ENCODE measurements around the gene SLC25A19.

The SLC25A19 gene

GRCh38 chr17:75272848-75273184 lies 16.4 kb downstream of the SLC25A19 start:
- no peak overlapping the region for H2AFZ ChIP-seq (ENCODE audit: low read length)
- TF ChIP-seq CTCF (conservative IDR thresholded peaks at IDR 0.05; ENCODE audit: low read length) (no peak), EZH2phosphoT487 (IDR thresholded peaks at IDR 0.05; ENCODE audit: borderline replicate concordance) (no peak)

GRCh38 chr17:75271955-75272847 lies 17.0 kb downstream of the SLC25A19 start:
- H3K9me3 ChIP-seq (ENCODE audit: insufficient read depth, low read depth, low read length), result no peaks in the 10 kb centered on the region
- no peaks in the 10 kb centered on the region for H3F3A ChIP-seq (ENCODE audit: low read depth)
- peak overlapping the region; percentile 87 for H3K9ac ChIP-seq (ENCODE audit: low read depth, low read length, poor library complexity, severe bottlenecking)
- H3K36me3 ChIP-seq (ENCODE audit: insufficient read depth, low read length), result peaks cover 3% of the 10 kb centered on the region; the same call in 1 of the 2 replicates
- H3K79me2 ChIP-seq (ENCODE audit: insufficient read depth, low read length), result peaks cover 34% of the 10 kb centered on the region; the same call in 1 of the 2 replicates
- peak overlapping the region; percentile 91; the same call in 1 of the 2 replicates for H2AFZ ChIP-seq (ENCODE audit: low read length)
- H3K4me3 ChIP-seq (ENCODE audit: low read length, poor library complexity, severe bottlenecking), result peak overlapping the region; percentile 87
- no peaks in the 10 kb centered on the region for H3K27me3 ChIP-seq (ENCODE audit: insufficient read depth, low read length, poor library complexity, severe bottlenecking)
- H3K4me1 ChIP-seq (ENCODE audit: insufficient read depth, low read length, poor library complexity, severe bottlenecking), result peaks cover 26% of the 10 kb centered on the region
- H3K9me2 ChIP-seq (replicated peaks; ENCODE audit: low read depth, low read length), result no peaks in the 10 kb centered on the region
- no peak for TF ChIP-seq EZH2phosphoT487 (IDR thresholded peaks at IDR 0.05; ENCODE audit: borderline replicate concordance)
- TF ChIP-seq CTCF (conservative IDR thresholded peaks at IDR 0.05; ENCODE audit: low read length), result 0 out of 2 replicates have a peak, but pooled peaks have one; percentile 15
- no peaks in the 10 kb centered on the region for H4K20me1 ChIP-seq (ENCODE audit: insufficient read depth, low read length, poor library complexity, severe bottlenecking)
- H3K4me2 ChIP-seq (ENCODE audit: low read depth, low read length, poor library complexity, severe bottlenecking), result peak overlapping the region; percentile 90

More at GRCh38 chr17:75272848-75273184, 16.4 kb downstream of the SLC25A19 start:
- no peaks in the 10 kb centered on the region for H3K27me3 ChIP-seq (ENCODE audit: insufficient read depth, low read length, poor library complexity, severe bottlenecking)
- H3K9me3 ChIP-seq (ENCODE audit: insufficient read depth, low read depth, low read length), result no peaks in the 10 kb centered on the region
- no peak overlapping the region for H3K4me3 ChIP-seq (ENCODE audit: low read length, poor library complexity, severe bottlenecking)
- no peak overlapping the region for H3K9ac ChIP-seq (ENCODE audit: low read depth, low read length, poor library complexity, severe bottlenecking)
- H3F3A ChIP-seq (ENCODE audit: low read depth), result no peaks in the 10 kb centered on the region
- peaks cover 34% of the 10 kb centered on the region; the same call in 1 of the 2 replicates for H3K79me2 ChIP-seq (ENCODE audit: insufficient read depth, low read length)
- peaks cover 26% of the 10 kb centered on the region for H3K4me1 ChIP-seq (ENCODE audit: insufficient read depth, low read length, poor library complexity, severe bottlenecking)
- H4K20me1 ChIP-seq (ENCODE audit: insufficient read depth, low read length, poor library complexity, severe bottlenecking), result no peaks in the 10 kb centered on the region
- peak overlapping the region; percentile 90 for H3K4me2 ChIP-seq (ENCODE audit: low read depth, low read length, poor library complexity, severe bottlenecking)
- H3K36me3 ChIP-seq (ENCODE audit: insufficient read depth, low read length), result peaks cover 3% of the 10 kb centered on the region; the same call in 1 of the 2 replicates
- no peaks in the 10 kb centered on the region for H3K9me2 ChIP-seq (replicated peaks; ENCODE audit: low read depth, low read length)

GRCh38 chr17:75271233-75271954 lies 17.8 kb downstream of the SLC25A19 start:
- peak overlapping the region; percentile 91 for H2AFZ ChIP-seq (ENCODE audit: low read length)
- no peaks in the 10 kb centered on the region for H4K20me1 ChIP-seq (ENCODE audit: insufficient read depth, low read length, poor library complexity, severe bottlenecking)

More at GRCh38 chr17:75271233-75271954, 17.8 kb downstream of the SLC25A19 start:
- Histone ChIP-seq H3K9me2 (replicated peaks; ENCODE audit: low read depth, low read length) (no peaks in the 10 kb centered on the region), H3K36me3 (ENCODE audit: insufficient read depth, low read length) (peaks cover 7% of the 10 kb centered on the region; the same call in 1 of the 2 replicates), H3K4me2 (ENCODE audit: low read depth, low read length, poor library complexity, severe bottlenecking) (peak overlapping the region; percentile 90), H3F3A (ENCODE audit: low read depth) (no peaks in the 10 kb centered on the region), H3K9ac (ENCODE audit: low read depth, low read length, poor library complexity, severe bottlenecking) (peak overlapping the region; percentile 87), H3K27me3 (ENCODE audit: insufficient read depth, low read length, poor library complexity, severe bottlenecking) (no peaks in the 10 kb centered on the region), H3K4me3 (ENCODE audit: low read length, poor library complexity, severe bottlenecking) (peak overlapping the region; percentile 87), H3K4me1 (ENCODE audit: insufficient read depth, low read length, poor library complexity, severe bottlenecking) (peaks cover 26% of the 10 kb centered on the region), H3K79me2 (ENCODE audit: insufficient read depth, low read length) (peaks cover 34% of the 10 kb centered on the region; the same call in 1 of the 2 replicates), H3K9me3 (ENCODE audit: insufficient read depth, low read depth, low read length) (no peaks in the 10 kb centered on the region)
- TF ChIP-seq CTCF (conservative IDR thresholded peaks at IDR 0.05; ENCODE audit: low read length), result peak; percentile 49
- no peak for TF ChIP-seq EZH2phosphoT487 (IDR thresholded peaks at IDR 0.05; ENCODE audit: borderline replicate concordance)

All from Loucy (cell line).